Activated naive CD4-positive, alpha-beta T cell treated with anti-CD3 and anti-CD28 coated beads, Interleukin-2, amount 10 ng/mL, durations not matched to agents 7 days and 5 days (primary cell): ENCODE measurements around the gene CTSF.

Source experiments
- CTCF ChIA-PET: fragments of 350-600 bp; sonication (Branson Sonifier 250); formaldehyde crosslinking; loops from one replicate; lab custom pipeline; 2021; ENCODE audit warnings: antibody characterized with exemption; lab: Charles Lee
- DNase-seq: peaks from one replicate; pipeline ENCODE4 v3.0.0-alpha.2; 2020
- H3K27ac Mint-ChIP-seq: one replicate; pipeline ENCODE4 v1.8.0; 2021; ENCODE audit warnings: mild to moderate bottlenecking, moderate library complexity, mixed read lengths
- H3K27me3 Mint-ChIP-seq: one replicate; pipeline ENCODE4 v1.8.0; 2021; ENCODE audit warnings: mild to moderate bottlenecking, mixed read lengths
- H3K36me3 Mint-ChIP-seq: one replicate; pipeline ENCODE4 v1.8.0; 2021; ENCODE audit warnings: mixed read lengths
- H3K4me1 Mint-ChIP-seq: one replicate; pipeline ENCODE4 v1.8.0; 2021; ENCODE audit warnings: mixed read lengths
- H3K4me3 Mint-ChIP-seq: one replicate; pipeline ENCODE4 v1.8.0; 2021; ENCODE audit warnings: mild to moderate bottlenecking, moderate library complexity, mixed read lengths
- H3K9me3 Mint-ChIP-seq: one replicate; pipeline ENCODE4 v1.8.0; 2021; ENCODE audit warnings: mixed read lengths

The CTSF gene

GRCh38 chr11:66559866-66560676 lies 8.3 kb downstream of the CTSF start:
- H3K9me3 Mint-ChIP-seq = no peaks in the 10 kb centered on the region
- peaks cover 59% of the 10 kb centered on the region for H3K27me3 Mint-ChIP-seq
- no peaks in the 10 kb centered on the region for H3K36me3 Mint-ChIP-seq
- H3K4me3 Mint-ChIP-seq = no peak overlapping the region
- no peak overlapping the region for H3K27ac Mint-ChIP-seq
- peaks cover 3% of the 10 kb centered on the region for H3K4me1 Mint-ChIP-seq
- CTCF ChIA-PET = interaction anchor here (5.1 kb wide), 1 partner anchor 19 kb away, joined by 19 read pairs; no protein-coding TSS in a partner anchor
- no peak for DNase-seq

- no peak overlapping the region for H3K4me3 Mint-ChIP-seq
- no peak overlapping the region for H3K27ac Mint-ChIP-seq
- H3K4me1 Mint-ChIP-seq = peaks cover 3% of the 10 kb centered on the region
- no peaks in the 10 kb centered on the region for H3K36me3 Mint-ChIP-seq
- peaks cover 62% of the 10 kb centered on the region for H3K27me3 Mint-ChIP-seq
- DNase-seq = peak; percentile 49
- no peaks in the 10 kb centered on the region for H3K9me3 Mint-ChIP-seq
- CTCF ChIA-PET = interaction anchor here (5.1 kb wide), 1 partner anchor 19 kb away, joined by 19 read pairs; no protein-coding TSS in a partner anchor
These were observed 9.1 kb downstream of the CTSF start for GRCh38 chr11:66559142-66559865.

DNA sequence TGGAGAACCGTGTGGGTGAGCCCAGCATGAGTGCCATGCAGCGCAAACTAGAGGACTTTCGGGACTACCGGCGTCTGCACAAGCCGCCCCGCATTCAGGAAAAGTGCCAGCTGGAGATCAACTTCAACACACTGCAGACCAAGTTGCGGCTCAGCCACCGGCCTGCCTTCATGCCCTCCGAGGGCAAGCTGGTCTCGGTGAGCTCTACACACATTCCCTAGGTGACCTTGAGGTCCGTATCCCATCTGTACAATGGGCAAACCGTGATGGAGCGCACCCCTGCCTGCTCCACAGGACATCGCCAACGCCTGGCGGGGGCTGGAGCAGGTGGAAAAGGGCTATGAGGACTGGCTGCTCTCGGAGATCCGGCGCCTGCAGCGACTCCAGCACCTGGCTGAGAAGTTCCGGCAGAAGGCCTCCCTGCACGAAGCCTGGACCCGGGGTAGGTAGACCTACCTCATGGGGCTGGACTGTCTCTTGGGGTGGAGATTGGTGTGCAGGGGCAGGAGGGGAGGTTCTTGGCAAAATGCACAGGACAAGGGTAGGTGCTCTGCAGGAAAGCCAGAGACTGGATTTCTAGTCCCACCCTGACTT lies 10.6 kb downstream of the CTSF start:
- CTCF ChIA-PET = no interaction called here
- no peak overlapping the region for H3K4me3 Mint-ChIP-seq
- peaks cover 66% of the 10 kb centered on the region for H3K27me3 Mint-ChIP-seq
- no peak for DNase-seq
- no peaks in the 10 kb centered on the region for H3K9me3 Mint-ChIP-seq
- H3K36me3 Mint-ChIP-seq = no peaks in the 10 kb centered on the region
- H3K27ac Mint-ChIP-seq = no peak overlapping the region
- H3K4me1 Mint-ChIP-seq = peaks cover 3% of the 10 kb centered on the region

DNA sequence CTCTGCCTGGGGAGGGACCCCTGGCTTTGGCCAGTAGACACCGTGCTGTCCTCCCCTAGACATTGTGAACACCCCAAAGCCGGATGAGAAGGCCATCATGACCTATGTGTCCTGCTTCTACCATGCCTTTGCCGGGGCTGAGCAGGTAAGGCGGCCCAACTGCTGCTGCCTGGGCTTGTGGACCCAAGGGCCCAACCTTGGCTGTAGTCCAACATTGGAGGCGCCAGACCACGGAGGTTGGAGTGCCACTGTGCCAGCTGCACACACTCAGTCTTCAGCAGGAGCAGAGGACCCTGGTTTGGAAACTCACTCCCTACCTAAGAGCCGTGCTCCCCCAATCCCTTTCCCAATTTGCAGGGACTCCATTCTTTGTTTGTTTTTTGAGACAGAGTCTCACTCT lies 12.3 kb downstream of the CTSF start:
- no peak overlapping the region for H3K4me3 Mint-ChIP-seq
- no peaks in the 10 kb centered on the region for H3K36me3 Mint-ChIP-seq
- H3K9me3 Mint-ChIP-seq = no peaks in the 10 kb centered on the region
- peaks cover 3% of the 10 kb centered on the region for H3K4me1 Mint-ChIP-seq
- no peak for DNase-seq
- CTCF ChIA-PET = no interaction called here
- H3K27ac Mint-ChIP-seq = no peak overlapping the region
- peaks cover 61% of the 10 kb centered on the region for H3K27me3 Mint-ChIP-seq

GRCh38 chr11:66555416-66555815 lies 13.0 kb downstream of the CTSF start:
- Mint-ChIP-seq H3K27me3 (peaks cover 59% of the 10 kb centered on the region), H3K36me3 (no peaks in the 10 kb centered on the region), H3K4me1 (peaks cover 3% of the 10 kb centered on the region), H3K9me3 (no peaks in the 10 kb centered on the region), H3K4me3 (no peak overlapping the region), H3K27ac (no peak overlapping the region)
- DNase-seq = no peak
- CTCF ChIA-PET = no interaction called here

DNA sequence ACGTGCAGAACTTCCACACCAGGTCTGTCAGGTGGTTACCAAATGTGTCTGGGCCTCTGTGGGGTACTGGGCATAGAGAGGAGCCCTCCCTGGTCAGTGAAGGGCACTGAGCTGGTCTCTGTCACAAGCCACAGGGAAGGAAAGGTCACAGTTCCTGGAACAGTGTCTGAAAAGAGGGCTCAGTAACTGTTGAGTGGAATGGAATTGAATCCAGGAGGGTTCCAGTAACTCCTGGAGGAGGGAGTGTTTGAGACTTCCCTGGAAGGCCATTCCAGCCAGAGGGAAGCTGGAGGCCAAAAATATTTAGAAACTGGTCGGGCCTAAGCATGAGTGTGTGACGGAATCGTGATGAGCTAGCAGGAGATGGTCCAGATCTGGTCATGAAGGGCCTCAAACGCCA lies 13.8 kb downstream of the CTSF start:
- H3K27ac Mint-ChIP-seq = no peak overlapping the region
- H3K9me3 Mint-ChIP-seq = no peaks in the 10 kb centered on the region
- no peak overlapping the region for H3K4me3 Mint-ChIP-seq
- CTCF ChIA-PET = no interaction called here
- no peaks in the 10 kb centered on the region for H3K36me3 Mint-ChIP-seq
- peaks cover 57% of the 10 kb centered on the region for H3K27me3 Mint-ChIP-seq
- H3K4me1 Mint-ChIP-seq = peaks cover 3% of the 10 kb centered on the region
- DNase-seq = no peak

DNA sequence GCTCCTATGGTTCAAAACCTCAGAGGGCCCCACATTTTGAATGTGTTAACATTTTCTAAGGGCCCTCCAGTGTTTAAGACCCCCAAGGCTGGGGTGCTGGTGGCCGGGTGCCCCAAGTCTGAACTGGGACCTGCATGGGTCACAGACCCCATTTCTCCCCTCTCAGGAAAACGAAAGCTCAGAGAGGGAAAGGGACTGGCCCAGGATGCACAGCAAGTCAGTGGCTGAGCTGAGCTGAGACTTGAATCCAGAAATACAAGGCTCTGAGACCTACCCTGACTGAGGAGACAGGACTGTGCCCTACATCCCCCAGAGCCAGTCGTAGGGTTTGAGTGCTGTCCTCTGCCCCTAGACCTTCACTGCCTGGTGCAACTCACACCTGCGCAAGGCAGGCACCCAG lies 17.5 kb downstream of the CTSF start:
- Mint-ChIP-seq H3K9me3 (no peaks in the 10 kb centered on the region), H3K4me3 (no peak overlapping the region), H3K4me1 (peaks cover 7% of the 10 kb centered on the region), H3K36me3 (no peaks in the 10 kb centered on the region), H3K27me3 (peaks cover 56% of the 10 kb centered on the region), H3K27ac (no peak overlapping the region)
- CTCF ChIA-PET = no interaction called here
- DNase-seq = no peak

DNA sequence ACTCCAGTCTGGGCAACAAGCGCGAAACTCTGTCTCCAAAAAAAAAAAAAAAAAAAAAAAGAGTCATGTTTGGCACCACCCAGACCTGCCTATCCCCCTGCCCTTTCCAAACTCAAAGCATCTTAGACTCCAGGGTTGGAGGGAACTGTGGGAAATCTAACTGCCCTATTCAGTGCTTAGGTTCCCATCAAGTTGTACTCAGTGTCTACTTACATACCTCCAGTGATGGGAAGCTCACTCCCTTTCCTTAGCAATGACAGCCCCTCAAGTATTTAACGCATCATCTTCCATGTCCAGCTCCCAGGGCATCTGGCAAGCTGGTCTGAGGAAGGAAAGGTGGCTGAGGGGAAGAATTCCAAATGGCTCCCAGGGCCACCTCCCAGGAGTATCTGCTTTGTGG lies 18.7 kb downstream of the CTSF start:
- CTCF ChIA-PET = no interaction called here
- no peak overlapping the region for H3K4me3 Mint-ChIP-seq
- H3K36me3 Mint-ChIP-seq = no peaks in the 10 kb centered on the region
- H3K27ac Mint-ChIP-seq = no peak overlapping the region
- no peak for DNase-seq
- no peaks in the 10 kb centered on the region for H3K9me3 Mint-ChIP-seq
- H3K27me3 Mint-ChIP-seq = peaks cover 45% of the 10 kb centered on the region
- H3K4me1 Mint-ChIP-seq = peaks cover 11% of the 10 kb centered on the region

DNA sequence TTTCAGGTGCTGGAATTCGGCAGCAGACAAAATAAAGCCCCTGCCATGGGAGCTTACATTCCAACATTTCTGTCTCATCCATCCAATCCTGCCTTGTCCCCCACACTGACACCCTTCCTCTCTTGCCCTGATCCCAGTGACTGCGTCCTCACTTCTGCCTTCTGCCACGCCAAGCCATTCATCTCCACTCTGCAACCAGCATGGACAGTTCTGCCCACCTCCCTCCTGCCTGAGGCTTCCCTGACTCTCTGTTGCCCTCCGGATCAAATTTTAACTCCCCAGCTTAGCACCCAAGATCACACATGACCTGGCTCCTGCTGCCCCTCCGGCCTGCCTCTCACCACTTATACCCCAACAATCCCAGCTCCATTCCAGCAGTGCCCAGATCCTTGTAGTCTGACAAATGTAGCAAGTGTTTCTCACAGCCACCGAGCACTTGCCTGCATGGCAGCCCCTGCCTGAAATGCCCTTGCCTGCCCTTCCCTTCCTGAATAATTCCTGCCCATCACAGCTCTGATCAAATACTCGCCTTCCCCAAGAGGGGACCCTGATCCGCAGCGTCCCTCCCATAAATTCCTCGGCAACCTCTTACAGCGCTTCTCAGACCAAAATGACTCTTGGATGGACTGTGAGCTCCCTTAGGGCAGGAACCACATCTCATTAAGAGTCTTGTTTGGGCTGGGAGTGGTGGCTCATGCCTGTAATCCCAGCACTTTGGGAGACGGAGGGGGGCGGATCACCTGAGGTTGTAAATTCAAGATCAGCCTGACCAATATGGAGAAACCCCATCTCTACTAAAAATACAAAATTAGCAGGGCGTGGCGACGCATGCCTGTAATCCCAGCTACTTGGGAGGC lies 19.4 kb downstream of the CTSF start:
- peak overlapping the region; percentile 13 for H3K4me3 Mint-ChIP-seq
- no peaks in the 10 kb centered on the region for H3K9me3 Mint-ChIP-seq
- peaks cover 39% of the 10 kb centered on the region for H3K27me3 Mint-ChIP-seq
- H3K4me1 Mint-ChIP-seq = peaks cover 16% of the 10 kb centered on the region
- no peak for DNase-seq
- H3K36me3 Mint-ChIP-seq = no peaks in the 10 kb centered on the region
- H3K27ac Mint-ChIP-seq = no peak overlapping the region
- CTCF ChIA-PET = no interaction called here

DNA sequence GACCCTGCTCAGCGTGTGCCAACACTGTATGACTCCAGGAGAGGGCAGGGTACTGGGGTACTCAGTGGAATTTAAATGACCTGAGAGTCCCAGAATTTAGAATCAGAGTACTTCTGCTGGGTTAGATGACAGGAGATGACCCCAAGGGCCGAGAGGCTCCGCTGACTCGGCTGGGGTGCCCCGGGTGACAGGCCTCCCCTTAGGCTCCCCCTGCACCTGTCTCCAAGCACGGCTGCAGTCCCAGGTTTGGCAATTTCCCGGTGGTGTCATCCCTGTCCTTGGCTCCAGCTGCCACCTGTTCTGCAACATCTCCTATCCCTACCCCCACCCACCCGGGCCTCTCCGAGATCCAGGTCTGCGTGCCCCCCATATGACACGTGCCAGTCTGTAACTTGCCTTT lies 20.4 kb downstream of the CTSF start:
- H3K27ac Mint-ChIP-seq = no peak overlapping the region
- H3K4me3 Mint-ChIP-seq = no peak overlapping the region
- H3K27me3 Mint-ChIP-seq = peaks cover 37% of the 10 kb centered on the region
- H3K36me3 Mint-ChIP-seq = peaks cover 6% of the 10 kb centered on the region
- no peaks in the 10 kb centered on the region for H3K9me3 Mint-ChIP-seq
- peaks cover 26% of the 10 kb centered on the region for H3K4me1 Mint-ChIP-seq
- CTCF ChIA-PET = no interaction called here
- no peak for DNase-seq

GRCh38 chr11:66547662-66548009 lies 20.8 kb downstream of the CTSF start:
- Mint-ChIP-seq H3K27me3 (peaks cover 37% of the 10 kb centered on the region), H3K4me3 (no peak overlapping the region), H3K9me3 (no peaks in the 10 kb centered on the region), H3K27ac (no peak overlapping the region), H3K36me3 (peaks cover 7% of the 10 kb centered on the region), H3K4me1 (peaks cover 30% of the 10 kb centered on the region)
- no peak for DNase-seq
- CTCF ChIA-PET = no interaction called here

DNA sequence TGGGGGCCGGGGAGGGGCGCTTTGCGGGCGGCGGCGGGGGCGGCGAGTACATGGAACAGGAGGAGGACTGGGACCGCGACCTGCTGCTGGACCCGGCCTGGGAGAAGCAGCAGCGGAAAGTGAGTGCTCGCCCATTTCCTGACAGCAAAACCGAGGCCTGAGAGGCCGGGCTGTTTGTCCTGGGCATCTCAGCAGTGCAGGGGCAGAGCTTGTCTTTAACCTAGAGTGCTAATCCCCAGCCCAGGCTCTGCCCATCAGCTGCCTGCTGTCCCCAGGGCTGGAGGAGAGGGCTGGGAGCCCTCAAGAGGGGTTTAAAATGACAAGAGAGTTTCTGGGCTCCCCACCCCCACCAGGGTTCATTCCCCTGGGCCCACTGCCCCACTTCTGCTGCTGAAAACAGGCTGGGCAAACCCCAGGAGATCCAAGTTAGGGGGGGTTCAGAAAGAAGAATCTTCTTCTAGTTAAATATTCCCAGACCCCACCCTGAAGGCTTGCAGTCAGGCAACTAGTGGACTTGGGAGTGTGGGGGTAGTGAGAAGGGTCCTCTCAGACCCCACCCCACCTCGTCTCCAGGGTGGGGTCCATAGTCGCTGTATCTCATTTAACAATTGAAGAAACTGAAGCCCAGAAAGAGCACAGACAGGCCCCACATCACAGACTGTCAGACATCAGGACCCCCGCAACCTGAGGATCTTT lies 21.3 kb downstream of the CTSF start:
- Mint-ChIP-seq H3K36me3 (peaks cover 12% of the 10 kb centered on the region), H3K27ac (no peak overlapping the region), H3K9me3 (no peaks in the 10 kb centered on the region), H3K4me3 (peak overlapping the region; percentile 91), H3K27me3 (peaks cover 37% of the 10 kb centered on the region), H3K4me1 (peaks cover 34% of the 10 kb centered on the region)
- DNase-seq = no peak
- CTCF ChIA-PET = no interaction called here

DNA sequence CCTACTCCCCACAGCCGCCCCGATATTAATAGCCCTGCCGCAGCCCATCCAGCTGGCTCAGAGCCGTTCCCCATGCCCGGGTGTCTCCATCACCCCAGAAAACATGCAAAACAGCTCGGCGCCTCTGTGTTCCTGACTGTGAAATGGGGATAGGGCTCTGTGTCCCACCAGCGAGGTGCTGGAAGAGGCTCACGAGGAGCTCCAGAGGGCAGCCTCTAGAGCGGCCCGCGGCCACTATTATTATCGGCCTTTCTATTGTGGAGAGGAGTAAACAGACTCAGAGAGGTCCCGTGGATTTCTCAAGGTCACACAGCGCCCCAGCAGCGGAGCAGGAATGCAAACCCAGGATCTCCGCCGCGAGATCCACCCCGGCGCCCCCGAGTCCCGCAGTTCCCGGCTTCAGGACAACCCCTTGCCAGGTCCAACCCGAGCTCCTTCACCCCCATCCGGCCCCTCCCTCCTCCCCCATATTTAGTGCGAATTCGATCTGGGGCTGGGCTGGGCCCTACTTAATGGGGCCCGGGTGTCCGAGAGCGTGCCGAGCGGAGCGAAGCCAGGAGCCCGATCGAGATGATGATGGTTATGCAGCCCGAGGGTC lies 21.9 kb downstream of the CTSF start, which contains the start of gene ACTN3:
Gene ACTN3 (plus strand): TSS at position 536 of the 598 bp plus-strand sequence. CDS start 35 bp downstream, at position 571.
- Mint-ChIP-seq H3K4me3 (peak within 1 kb of the TSS; percentile 91), H3K27me3 (peaks cover 37% of the 10 kb centered on the region), H3K9me3 (no peaks in the 10 kb centered on the region), H3K36me3 (peaks cover 16% of the 10 kb centered on the region), H3K4me1 (peaks cover 35% of the 10 kb centered on the region), H3K27ac (peak within 1 kb of the TSS; percentile 73)
- CTCF ChIA-PET = interaction anchor here (0.9 to 1.2 kb wide), 2 partner anchors 32 to 160 kb away, joined by 3 read pairs; no protein-coding TSS in a partner anchor
- peak; percentile 49 for DNase-seq
